Uterus (tissue), 2 donors: ENCODE measurements around the gene FOXN3.

ENCODE experiments used
- POLR2A ChIP-seq, 2 donors: fragments of 450-650 bp; IDR thresholded peaks; one replicate each; pipeline ENCODE4 v1.6.1; 2016; ENCODE audit warnings: antibody characterized with exemption in 2 of 2, mild to moderate bottlenecking in 1 of 2, moderate library complexity in 1 of 2
- TF ChIP-seq, protein P1 (sequence below), 4 experiments: fragments of 200-600 bp in 2 of 4; fragments of 450-650 bp in 2 of 4; sonication (generic) in 2 of 4; IDR thresholded peaks; one replicate each; pipeline ENCODE4 v1.5.1; 2016 to 2019; ENCODE audit warnings: antibody characterized with exemption in 4 of 4, mild to moderate bottlenecking in 2 of 4, moderate library complexity in 1 of 4

DNA sequence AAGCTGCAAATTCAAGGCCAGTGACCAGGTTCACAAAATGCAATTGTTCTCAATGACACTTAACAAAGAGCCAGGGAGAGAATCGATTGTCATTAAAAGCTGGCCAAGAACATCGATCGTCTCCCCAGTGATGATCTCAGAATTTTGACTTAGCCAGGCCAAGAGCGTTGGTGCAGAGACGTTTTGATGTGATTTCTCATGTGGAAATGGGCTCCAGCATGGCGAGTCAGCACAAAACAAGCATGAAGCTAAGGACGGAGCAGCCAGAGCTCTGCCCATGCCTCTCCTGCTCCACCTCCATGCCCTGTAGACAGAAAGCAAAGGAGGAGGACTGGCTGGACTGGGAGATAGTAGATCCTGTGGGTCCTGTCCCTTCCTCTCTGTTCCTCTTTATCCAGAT lies 270.8 kb downstream of the FOXN3 start:
- TF ChIP-seq, protein P1, sequence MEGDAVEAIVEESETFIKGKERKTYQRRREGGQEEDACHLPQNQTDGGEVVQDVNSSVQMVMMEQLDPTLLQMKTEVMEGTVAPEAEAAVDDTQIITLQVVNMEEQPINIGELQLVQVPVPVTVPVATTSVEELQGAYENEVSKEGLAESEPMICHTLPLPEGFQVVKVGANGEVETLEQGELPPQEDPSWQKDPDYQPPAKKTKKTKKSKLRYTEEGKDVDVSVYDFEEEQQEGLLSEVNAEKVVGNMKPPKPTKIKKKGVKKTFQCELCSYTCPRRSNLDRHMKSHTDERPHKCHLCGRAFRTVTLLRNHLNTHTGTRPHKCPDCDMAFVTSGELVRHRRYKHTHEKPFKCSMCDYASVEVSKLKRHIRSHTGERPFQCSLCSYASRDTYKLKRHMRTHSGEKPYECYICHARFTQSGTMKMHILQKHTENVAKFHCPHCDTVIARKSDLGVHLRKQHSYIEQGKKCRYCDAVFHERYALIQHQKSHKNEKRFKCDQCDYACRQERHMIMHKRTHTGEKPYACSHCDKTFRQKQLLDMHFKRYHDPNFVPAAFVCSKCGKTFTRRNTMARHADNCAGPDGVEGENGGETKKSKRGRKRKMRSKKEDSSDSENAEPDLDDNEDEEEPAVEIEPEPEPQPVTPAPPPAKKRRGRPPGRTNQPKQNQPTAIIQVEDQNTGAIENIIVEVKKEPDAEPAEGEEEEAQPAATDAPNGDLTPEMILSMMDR (IDR thresholded peaks at IDR 0.05) = no peak
- TF ChIP-seq POLR2A (IDR thresholded peaks at IDR 0.05) = no peak
